Activated T-helper 1 cell treated with anti-CD3 and anti-CD28 coated beads, Interleukin-12 subunit alpha, Interleukin-12 subunit beta, Interleukin-2, Interleukin-4 antibody, amounts not matched to agents 30 ng/mL and 10 ng/mL and 1 ng/mL, durations not matched to agents 14 hours and 24 hours and 36 hours (primary cell): ENCODE results near the gene TNNC2. TPM values are rescaled to one million over a fixed set of nuclear protein-coding genes. Genes with fewer than 3 reads are reported as not detected.
"Not testable (repeated sequence)": the region's sequence is repeated elsewhere in the genome, so short reads cannot be mapped to it uniquely, and the experiment has no call there.

Experiments used
- DNase-seq: peaks from one replicate; pipeline ENCODE4 v3.0.0; 2021; ENCODE audit warnings: low spot score
- H3K27ac Mint-ChIP-seq: one replicate; pipeline ENCODE4 v1.8.0; 2021; ENCODE audit warnings: mild to moderate bottlenecking, mixed read lengths
- H3K27me3 Mint-ChIP-seq: one replicate; pipeline ENCODE4 v1.8.0; 2022; ENCODE audit warnings: mild to moderate bottlenecking, moderate library complexity, mixed read lengths; ENCODE audit not compliant: insufficient read depth
- H3K36me3 Mint-ChIP-seq: one replicate; pipeline ENCODE4 v1.8.0; 2021; ENCODE audit warnings: low read depth, mixed read lengths
- H3K4me1 Mint-ChIP-seq: one replicate; pipeline ENCODE4 v1.8.0; 2021; ENCODE audit warnings: low read depth, mixed read lengths
- H3K4me3 Mint-ChIP-seq: one replicate; pipeline ENCODE4 v1.8.0; 2021; ENCODE audit warnings: mild to moderate bottlenecking, moderate library complexity, mixed read lengths
- H3K9me3 Mint-ChIP-seq: one replicate; pipeline ENCODE4 v1.8.0; 2021; ENCODE audit warnings: mixed read lengths
- intact Hi-C: fragments of 100-400 bp; cut with micrococcal nuclease; formaldehyde crosslinking; loops from one replicate; pipeline ENCODE4 v1.15.1; 2024
- total RNA-seq: library from RNA; stranded (reverse); gene quantifications from 2 replicates; pipeline ENCODE4 v1.2.3, GENCODE V29; 2022

Gene TNNC2
- not detected in 2 replicates for total RNA-seq

DNA sequence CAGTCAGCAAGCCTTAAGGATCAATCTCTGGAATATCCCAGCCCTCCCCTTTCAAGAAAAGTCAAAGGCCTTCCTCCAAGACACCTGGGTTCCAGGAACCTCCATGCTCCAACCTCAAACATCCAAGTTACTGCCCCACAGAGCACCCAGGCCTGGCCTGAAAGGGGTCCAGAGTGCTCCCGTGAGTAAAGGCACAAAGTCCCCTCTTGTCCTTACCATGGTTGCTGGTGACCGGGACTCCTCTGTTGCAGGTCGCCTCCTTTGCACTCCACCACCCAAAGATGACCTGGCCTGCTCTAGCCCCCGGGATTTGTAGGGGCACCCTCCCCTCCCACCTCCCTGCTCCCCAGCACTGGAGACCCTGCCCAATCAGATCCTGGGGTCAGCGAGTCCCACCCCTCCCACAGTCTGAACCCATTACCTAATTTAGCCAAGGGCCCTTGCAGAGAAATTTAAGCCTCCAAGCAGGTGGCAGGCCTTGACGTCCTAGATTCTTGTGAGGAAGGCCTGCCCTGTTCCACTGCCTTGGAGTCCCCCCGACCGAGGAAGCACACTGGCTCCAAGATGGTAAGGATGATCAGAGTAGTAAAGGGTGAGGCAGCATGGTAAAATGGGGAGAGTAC is at the start of gene TNNC2:
TSS of gene TNNC2 (minus strand) at position 283 of the 623 bp plus-strand sequence. CDS start at position 219, 64 bp downstream.
- Mint-ChIP-seq H3K4me3 (no peak within 1 kb of the TSS), H3K36me3 (peaks cover 1% of the 10 kb centered on the region), H3K4me1 (peaks cover 23% of the 10 kb centered on the region), H3K9me3 (no peaks in the 10 kb centered on the region), H3K27me3 (peaks cover 31% of the 10 kb centered on the region), H3K27ac (no peak within 1 kb of the TSS)
- intact Hi-C loops: no loop called here
- DNase-seq: no peak

DNA sequence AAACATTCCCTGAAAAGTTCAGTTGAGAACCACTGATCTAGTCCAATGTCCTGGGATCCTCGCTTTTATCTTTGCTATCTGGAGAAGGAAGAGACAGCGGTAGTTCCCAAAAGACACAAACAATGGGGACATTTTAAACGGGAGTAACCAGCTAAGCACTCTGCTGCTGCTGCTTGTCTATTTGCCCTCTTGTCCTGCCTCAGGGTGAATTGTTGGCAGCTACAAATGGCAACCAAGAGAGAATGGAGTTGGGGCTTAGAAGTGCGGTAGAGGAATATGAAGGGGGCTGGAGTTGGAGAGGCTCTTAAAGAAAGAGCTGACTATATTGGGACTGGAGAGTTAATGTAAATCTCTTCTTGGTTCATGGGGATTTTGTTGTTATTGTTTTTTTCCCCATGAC is 47.5 kb upstream of the TNNC2 start:
- H3K4me3 Mint-ChIP-seq: no peak overlapping the region
- no peaks in the 10 kb centered on the region for H3K9me3 Mint-ChIP-seq
- peaks cover 15% of the 10 kb centered on the region for H3K36me3 Mint-ChIP-seq
- intact Hi-C loops: no loop called here
- no peak for DNase-seq
- no peak overlapping the region for H3K27ac Mint-ChIP-seq
- H3K4me1 Mint-ChIP-seq: no peaks in the 10 kb centered on the region
- H3K27me3 Mint-ChIP-seq: no peaks in the 10 kb centered on the region

- H3K27ac Mint-ChIP-seq, H3K27me3 Mint-ChIP-seq, intact Hi-C loops: not testable (repeated sequence)
These were observed 47.0 kb upstream of the TNNC2 start for GRCh38 chr20:45874104-45874481.

DNA sequence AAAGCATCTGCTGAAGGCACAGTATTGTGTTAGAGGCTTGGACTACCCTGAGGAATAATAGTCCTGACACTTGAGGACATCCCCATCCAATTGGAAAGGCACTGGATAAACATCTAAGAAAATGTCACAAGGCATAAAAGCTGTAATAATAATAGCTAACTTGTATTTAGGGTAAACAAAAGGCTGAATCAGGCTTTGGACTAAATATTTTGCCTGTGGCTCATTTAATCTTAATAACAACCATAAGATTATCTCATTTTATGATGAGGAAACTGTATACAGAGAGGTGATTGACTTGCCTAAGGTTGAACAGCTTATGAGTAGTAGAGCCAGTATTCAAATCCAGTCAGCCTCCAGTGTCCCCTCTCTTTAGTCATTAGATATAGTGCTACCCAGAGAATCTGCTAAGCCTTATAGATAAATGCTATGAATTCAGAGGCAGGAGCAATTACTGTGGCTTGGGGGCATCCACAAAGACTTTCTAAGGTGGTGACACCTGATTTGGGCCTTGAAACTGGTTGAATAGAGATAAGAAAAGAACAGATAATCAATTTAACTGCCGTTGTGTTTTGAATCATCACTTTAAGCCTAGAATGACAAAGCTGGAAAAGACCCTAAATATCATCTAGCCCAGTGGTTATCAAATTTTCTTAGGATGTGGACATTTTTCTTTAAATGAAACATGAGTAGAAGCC is 46.4 kb upstream of the TNNC2 start:
- intact Hi-C loops: no loop called here
- H3K9me3 Mint-ChIP-seq: no peaks in the 10 kb centered on the region
- H3K4me3 Mint-ChIP-seq: no peak overlapping the region
- peaks cover 15% of the 10 kb centered on the region for H3K36me3 Mint-ChIP-seq
- H3K27ac Mint-ChIP-seq: no peak overlapping the region
- no peak for DNase-seq
- H3K27me3 Mint-ChIP-seq: no peaks in the 10 kb centered on the region
- H3K4me1 Mint-ChIP-seq: no peaks in the 10 kb centered on the region

More at GRCh38 chr20:45874104-45874481, 47.0 kb upstream of the TNNC2 start:
- H3K4me1 Mint-ChIP-seq, H3K4me3 Mint-ChIP-seq, H3K9me3 Mint-ChIP-seq, DNase-seq: not testable (repeated sequence)
- peaks cover 15% of the 10 kb centered on the region for H3K36me3 Mint-ChIP-seq

GRCh38 chr20:45872626-45873025 is 45.5 kb upstream of the TNNC2 start:
- Mint-ChIP-seq H3K4me1 (no peaks in the 10 kb centered on the region), H3K27ac (no peak overlapping the region), H3K27me3 (no peaks in the 10 kb centered on the region), H3K4me3 (no peak overlapping the region), H3K36me3 (peaks cover 15% of the 10 kb centered on the region), H3K9me3 (no peaks in the 10 kb centered on the region)
- intact Hi-C loops: no loop called here
- no peak for DNase-seq

DNA sequence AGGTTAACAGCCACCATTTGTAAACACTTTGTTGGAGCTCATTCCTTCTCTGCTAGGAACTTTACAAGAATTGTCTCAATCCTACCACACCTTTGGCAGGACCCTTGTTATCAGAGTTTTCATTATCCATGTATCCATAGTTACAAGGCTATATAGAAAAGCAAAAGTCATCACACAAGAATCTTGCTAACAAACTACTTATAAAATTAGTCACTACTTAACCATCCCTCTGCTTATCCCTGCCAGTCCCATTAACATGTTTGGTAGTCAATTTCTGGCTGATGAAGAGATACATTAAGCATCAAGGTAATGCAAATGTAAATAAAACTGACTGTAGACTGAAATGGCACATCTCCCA is 40.7 kb upstream of the TNNC2 start:
- H3K9me3 Mint-ChIP-seq: no peaks in the 10 kb centered on the region
- H3K4me1 Mint-ChIP-seq: no peaks in the 10 kb centered on the region
- H3K4me3 Mint-ChIP-seq: no peak overlapping the region
- intact Hi-C loops: no loop called here
- no peak for DNase-seq
- peaks cover 5% of the 10 kb centered on the region for H3K36me3 Mint-ChIP-seq
- H3K27ac Mint-ChIP-seq: no peak overlapping the region
- no peaks in the 10 kb centered on the region for H3K27me3 Mint-ChIP-seq

GRCh38 chr20:45867136-45867818 is 40.2 kb upstream of the TNNC2 start:
- peaks cover 3% of the 10 kb centered on the region for H3K36me3 Mint-ChIP-seq
- DNase-seq: no peak

GRCh38 chr20:45866454-45866853 is 39.3 kb upstream of the TNNC2 start:
- Mint-ChIP-seq H3K27ac (no peak overlapping the region), H3K4me1 (no peaks in the 10 kb centered on the region), H3K36me3 (no peaks in the 10 kb centered on the region), H3K27me3 (no peaks in the 10 kb centered on the region), H3K9me3 (no peaks in the 10 kb centered on the region), H3K4me3 (no peak overlapping the region)
- DNase-seq: no peak
- intact Hi-C loops: no loop called here

More at GRCh38 chr20:45867136-45867818, 40.2 kb upstream of the TNNC2 start:
- Mint-ChIP-seq H3K27me3 (no peaks in the 10 kb centered on the region), H3K4me1 (no peaks in the 10 kb centered on the region), H3K9me3 (no peaks in the 10 kb centered on the region), H3K4me3 (no peak overlapping the region), H3K27ac (no peak overlapping the region)
- intact Hi-C loops: no loop called here

DNA sequence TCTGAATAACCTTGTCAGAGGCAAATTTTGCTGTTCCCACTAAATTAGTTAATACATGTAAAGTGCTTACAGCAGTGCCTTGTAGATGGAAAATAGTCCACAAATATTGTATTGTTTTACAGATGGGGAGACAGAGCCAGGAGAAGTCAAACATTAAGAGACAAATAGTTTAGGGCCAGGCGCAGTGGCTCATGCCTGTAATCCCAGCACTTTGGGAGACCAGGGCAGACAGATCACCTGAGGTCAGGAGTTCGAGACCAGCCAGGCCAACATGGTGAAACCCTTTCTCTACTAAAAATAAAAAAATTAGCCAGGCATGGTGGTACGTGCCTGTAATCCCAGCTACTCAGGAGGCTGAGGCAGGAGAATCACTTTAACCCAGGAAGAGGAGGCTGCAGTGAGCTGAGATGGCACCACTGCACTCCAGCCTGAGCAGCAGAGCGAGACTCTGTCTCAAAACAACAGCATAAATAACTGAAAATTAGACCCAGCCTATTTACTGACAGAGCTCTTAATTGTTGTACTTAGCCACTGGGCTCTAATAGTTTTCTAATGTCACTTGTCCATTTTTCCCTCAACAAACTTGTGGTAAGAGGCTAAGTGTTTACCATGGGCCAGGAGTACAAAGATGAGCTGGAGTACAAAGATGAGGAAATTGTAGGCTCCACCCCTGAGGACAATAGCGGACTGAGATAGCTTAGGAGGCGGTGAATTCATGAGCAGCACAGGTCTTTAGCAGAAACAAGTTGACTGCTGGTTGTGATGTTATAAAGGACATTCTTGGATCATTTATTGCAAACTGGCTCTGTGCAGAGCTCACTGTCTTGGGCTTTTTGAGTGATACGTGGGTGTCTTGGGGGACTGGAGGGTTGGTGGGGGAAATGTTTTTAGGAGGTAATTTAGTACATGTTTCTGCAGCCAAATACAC is 36.7 kb upstream of the TNNC2 start:
- no peaks in the 10 kb centered on the region for H3K9me3 Mint-ChIP-seq
- H3K36me3 Mint-ChIP-seq: peaks cover 7% of the 10 kb centered on the region
- intact Hi-C loops: no loop called here
- DNase-seq: no peak
- no peak overlapping the region for H3K4me3 Mint-ChIP-seq
- H3K27me3 Mint-ChIP-seq: no peaks in the 10 kb centered on the region
- peaks cover 8% of the 10 kb centered on the region for H3K4me1 Mint-ChIP-seq
- H3K27ac Mint-ChIP-seq: no peak overlapping the region

DNA sequence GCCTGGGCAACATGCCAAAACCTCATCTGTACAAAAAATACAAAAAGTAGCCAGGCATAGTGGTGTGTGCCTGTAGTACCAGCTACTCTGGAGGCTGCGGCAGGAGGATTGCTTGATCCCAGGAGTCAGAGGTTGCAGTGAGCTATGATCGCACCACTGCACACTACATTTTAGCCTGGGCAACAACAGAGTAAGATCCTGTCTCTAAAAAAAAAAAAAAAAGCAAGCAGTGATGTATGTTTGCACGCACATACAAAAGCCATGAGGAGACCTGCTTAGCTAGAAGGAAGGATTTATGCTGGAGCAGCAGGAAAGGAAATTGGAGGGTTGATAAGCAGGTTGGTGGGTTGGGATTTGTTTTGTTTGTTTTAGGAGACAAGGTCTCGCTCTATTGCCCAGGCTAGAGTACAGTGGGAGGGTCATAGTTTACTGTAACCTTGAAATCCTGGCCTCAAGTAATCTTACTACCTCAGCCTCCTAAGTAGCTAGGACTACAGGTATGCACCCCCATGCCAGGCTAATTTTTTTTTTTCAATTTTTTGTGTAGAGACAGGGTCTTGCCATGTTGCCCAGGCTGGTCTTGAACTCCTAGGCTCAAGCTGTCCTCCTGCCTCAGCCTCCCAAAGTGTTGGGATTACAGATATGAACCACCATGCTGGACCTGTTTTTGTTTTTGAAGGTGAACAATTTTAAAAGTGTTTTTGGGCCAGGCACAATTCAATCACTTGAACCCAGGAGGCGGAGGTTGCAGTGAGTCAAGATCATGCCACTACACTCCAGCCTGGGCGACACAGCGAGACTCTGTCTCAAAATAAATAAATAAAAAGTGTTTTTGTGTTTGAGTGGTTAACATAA is 34.3 kb upstream of the TNNC2 start:
- no peaks in the 10 kb centered on the region for H3K27me3 Mint-ChIP-seq
- H3K9me3 Mint-ChIP-seq: no peaks in the 10 kb centered on the region
- H3K36me3 Mint-ChIP-seq: peaks cover 13% of the 10 kb centered on the region
- H3K4me3 Mint-ChIP-seq: no peak overlapping the region
- peaks cover 26% of the 10 kb centered on the region for H3K4me1 Mint-ChIP-seq
- no peak overlapping the region for H3K27ac Mint-ChIP-seq
- no peak for DNase-seq
- intact Hi-C loops: no loop called here

DNA sequence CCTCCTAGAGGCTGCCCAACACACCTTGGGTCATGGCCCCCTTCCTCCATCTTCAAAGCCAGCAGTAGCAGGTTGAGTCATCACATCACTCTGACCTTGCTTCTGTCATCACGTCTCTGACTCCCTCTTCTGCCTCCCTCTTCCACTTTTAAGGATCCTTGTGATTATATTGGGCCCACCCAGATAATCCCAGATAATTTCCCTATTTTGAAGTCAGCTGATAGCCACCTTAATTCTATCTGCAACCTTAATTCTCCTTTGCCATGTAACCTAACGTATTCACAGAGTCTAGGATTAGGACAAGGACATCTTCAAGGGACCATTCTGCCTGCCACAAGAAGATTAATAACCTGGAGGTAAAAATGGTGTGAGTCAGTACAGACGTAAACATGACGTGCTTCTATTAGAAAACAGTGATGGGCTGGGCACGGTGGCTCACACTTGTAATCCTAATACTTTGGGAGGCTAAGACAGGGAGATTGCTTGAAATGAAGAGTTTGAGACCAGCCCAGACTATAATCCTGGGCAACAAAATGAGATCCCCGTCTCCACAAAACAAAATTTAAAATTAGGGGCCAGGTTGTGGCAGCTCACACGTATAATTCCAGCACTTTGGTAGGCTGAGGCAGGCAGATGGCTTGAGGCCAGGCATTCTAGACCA is 33.6 kb upstream of the TNNC2 start:
- Mint-ChIP-seq H3K4me3 (no peak overlapping the region), H3K9me3 (no peaks in the 10 kb centered on the region), H3K36me3 (peaks cover 13% of the 10 kb centered on the region), H3K27me3 (no peaks in the 10 kb centered on the region), H3K27ac (no peak overlapping the region), H3K4me1 (peaks cover 33% of the 10 kb centered on the region)
- intact Hi-C loops: no loop called here
- no peak for DNase-seq
